HL-60 (cell line): Measurements from ENCODE around the gene EFNA3.

Experiments
- DNase-seq, 2 experiments: peaks; one replicate each; pipeline ENCODE4 v3.0.0-alpha.2; 2010 to 2020; ENCODE audit warnings: low read depth in 1 of 2, low spot score in 1 of 2
- H3K27ac ChIP-seq: fragments of 250-450 bp; sonication (Bioruptor Pico); replicated peaks from 2 replicates; pipeline ENCODE4 v1.5.1; 2020; ENCODE audit warnings: mild to moderate bottlenecking, moderate library complexity
- H3K27me3 ChIP-seq: fragments of 250-450 bp; sonication (Bioruptor Pico); 2 replicates; pipeline ENCODE4 v1.5.1; 2021; ENCODE audit warnings: mild to moderate bottlenecking, moderate library complexity; ENCODE audit not compliant: insufficient read depth, poor library complexity, severe bottlenecking
- H3K4me3 ChIP-seq: replicated peaks from 2 replicates; pipeline ENCODE4 v1.5.1; 2011; ENCODE audit warnings: mild to moderate bottlenecking, control low read depth, low read length; ENCODE audit not compliant: insufficient read depth
- CTCF ChIP-seq: IDR thresholded peaks from one replicate; pipeline ENCODE4 v1.5.1; 2011; ENCODE audit warnings: low read length, control low read depth, inconsistent platforms; ENCODE audit not compliant: insufficient read depth
- GABPA ChIP-seq: IDR thresholded peaks from 2 replicates; pipeline ENCODE4 v1.6.1; 2012; ENCODE audit warnings: low read depth
- POLR2AphosphoS5 ChIP-seq: IDR thresholded peaks from 2 replicates; pipeline ENCODE4 v1.6.1; 2012; ENCODE audit warnings: low read depth
- REST ChIP-seq: IDR thresholded peaks from 2 replicates; pipeline ENCODE4 v1.6.1; 2012; ENCODE audit warnings: low read depth; ENCODE audit not compliant: insufficient replicate concordance
- SPI1 ChIP-seq: IDR thresholded peaks from 2 replicates; pipeline ENCODE4 v1.6.1; 2012; ENCODE audit warnings: low read depth, mild to moderate bottlenecking, borderline replicate concordance

The EFNA3 gene

GRCh38 chr1:155079210-155079486 is 511 bp downstream of the EFNA3 start:
- Histone ChIP-seq H3K4me3 (peak overlapping the region; percentile 14; the same call in 1 of the 2 replicates), H3K27me3 (peaks cover 47% of the 10 kb centered on the region), H3K27ac (no peak overlapping the region)
- TF ChIP-seq SPI1 = no peak
- TF ChIP-seq POLR2AphosphoS5 = no peak
- no peak for TF ChIP-seq GABPA
- TF ChIP-seq CTCF = no peak
- DNase-seq = no peak

- peaks cover 47% of the 10 kb centered on the region for H3K27me3 ChIP-seq
- no peak overlapping the region for H3K27ac ChIP-seq
- no peak for DNase-seq
- H3K4me3 ChIP-seq = no peak overlapping the region
- TF ChIP-seq GABPA = no peak
- TF ChIP-seq CTCF = no peak
- TF ChIP-seq SPI1 = no peak
- no peak for TF ChIP-seq REST
Observed at GRCh38 chr1:155079487-155080311, 1.1 kb downstream of the EFNA3 start.

GRCh38 chr1:155080312-155081228 is 1.9 kb downstream of the EFNA3 start:
- no peak for DNase-seq
- Histone ChIP-seq H3K4me3 (no peak overlapping the region), H3K27ac (no peak overlapping the region), H3K27me3 (peaks cover 47% of the 10 kb centered on the region)
- TF ChIP-seq REST = no peak
- TF ChIP-seq GABPA = no peak
- no peak for TF ChIP-seq POLR2AphosphoS5
